ENCODE data around the gene METTL24. TPM values are rescaled to one million over a fixed set of nuclear protein-coding genes. Genes with fewer than 3 reads are reported as not detected.

METTL24 gene
- total and polyA plus RNA-seq, 2 of the 13 experiments (the other 11 are each of a cell fraction or from before 2014, with no cell fraction given): not detected

- TF ChIP-seq ZNF570 (CRISPR knock-in tag; IDR thresholded peaks at IDR 0.05; ENCODE audit: borderline replicate concordance) (no peak), ZNF552 (CRISPR knock-in tag; IDR thresholded peaks at IDR 0.05; ENCODE audit: borderline replicate concordance) (no peak), ZNF776 (CRISPR knock-in tag; IDR thresholded peaks at IDR 0.05) (no peak)
Observed at GRCh38 chr6:110395221-110395620, 37.1 kb upstream of the METTL24 start (continued).

GRCh38 chr6:110394409-110394808, 36.3 kb upstream of the METTL24 start:
- Histone ChIP-seq H3K79me2 (ENCODE audit: insufficient read depth, low read length) (no peaks in the 10 kb centered on the region), H3K9me3 (ENCODE audit: low read length) (no peaks in the 10 kb centered on the region), H3K27me3 (ENCODE audit: control insufficient read depth in 1 of 2, insufficient read depth in 2 of 2, low read length in 2 of 2) (no peaks in the 10 kb centered on the region), H4K20me1 (ENCODE audit: insufficient read depth, low read length) (no peaks in the 10 kb centered on the region), H3K4me2 (ENCODE audit: low read depth, low read length) (no peak overlapping the region), H3K9ac (ENCODE audit: insufficient read depth, low read depth, low read length) (no peak overlapping the region), H2AFZ (ENCODE audit: low read length) (no peak overlapping the region), H3K4me1 (ENCODE audit: insufficient read depth, low read length) (peaks cover 11% of the 10 kb centered on the region), H3K27ac (ENCODE audit: extremely low read length, insufficient read depth, low read length) (no peak overlapping the region), H3K36me3 (replicated peaks in 1 of 2; ENCODE audit: control insufficient read depth in 1 of 2, insufficient read depth in 2 of 2, low read length in 2 of 2) (no peaks in the 10 kb centered on the region), H3K4me3 (replicated peaks in 1 of 3; ENCODE audit: insufficient read depth in 1 of 3, low read depth in 2 of 3, low read length in 3 of 3) (no peak overlapping the region)
- TF ChIP-seq ZKSCAN8 (CRISPR knock-in tag; IDR thresholded peaks at IDR 0.05; ENCODE audit: borderline replicate concordance): no peak
- TF ChIP-seq IRF9 (CRISPR knock-in tag; IDR thresholded peaks at IDR 0.05; ENCODE audit: borderline replicate concordance): no peak
- no peak for TF ChIP-seq SRF (IDR thresholded peaks at IDR 0.05; ENCODE audit: low read depth, low read length)
- no peak for TF ChIP-seq JUN (CRISPR knock-in tag; IDR thresholded peaks at IDR 0.05)
- no peak for TF ChIP-seq XRCC5 (optimal IDR thresholded peaks at IDR 0.05; ENCODE audit: low read length)
- TF ChIP-seq NRL (CRISPR knock-in tag; IDR thresholded peaks at IDR 0.05; ENCODE audit: borderline replicate concordance): no peak
- TF ChIP-seq ZNF205 (CRISPR knock-in tag; IDR thresholded peaks at IDR 0.05): no peak
- TF ChIP-seq GPBP1L1 (CRISPR knock-in tag; IDR thresholded peaks at IDR 0.05): no peak
- no peak for TF ChIP-seq ARNTL (CRISPR knock-in tag; IDR thresholded peaks at IDR 0.05)
- TF ChIP-seq ZNF580 (CRISPR knock-in tag; IDR thresholded peaks at IDR 0.05; ENCODE audit: borderline replicate concordance, low read depth): no peak
- TF ChIP-seq ZNF549 (CRISPR knock-in tag; IDR thresholded peaks at IDR 0.05): no peak
- no peak for TF ChIP-seq THYN1 (CRISPR knock-in tag; IDR thresholded peaks at IDR 0.05; ENCODE audit: borderline replicate concordance, low read depth)
- TF ChIP-seq YY1 (IDR thresholded peaks at IDR 0.05; ENCODE audit: insufficient read depth, insufficient replicate concordance, low read depth, low read length): no peak
- no TSS peak for BruUV-seq (replicated peaks)
- in situ Hi-C loops (cut with HindIII; ENCODE audit: extremely low pct_ligation_motif_present, low pct_unique_long_range_greater_than_20kb) (loop anchor here (10.0 to 25.0 kb wide), 4 partner anchors 220 to 857 kb away; partner anchors contain the start of gene WASF1), intact Hi-C loops (cut with micrococcal nuclease; ENCODE audit: unreplicated experiment) (no loop called here)
- FAIRE-seq: no peak
- POLR2A ChIA-PET: no interaction called here
- no peak for DNase-seq (ENCODE audit: low spot score)
- ATAC-seq: no peak
- WGBS (ENCODE audit: low lambda C conversion rate): 98% methylated on average over 4 of the region's 4 CpGs
- CTCF ChIA-PET (ENCODE audit: low intra/inter-chr PET ratio, low total read pairs): no interaction called here

Measured in HepG2 (cell line).